Amniotic stem cell (primary cell): ENCODE data around the gene PNMA8A.
"Not testable (repeated sequence)": the region's sequence is repeated elsewhere in the genome, so short reads cannot be mapped to it uniquely, and the experiment has no call there.

Experiments used
- DNase-seq: peaks from one replicate; lab custom pipeline; 2025; lab: John Stamatoyannopoulos, UW

The PNMA8A gene

GRCh38 chr19:46471116-46471733, at the start of gene PNMA8A:
TSS of gene PNMA8A (minus strand) at chr19:46471563. CDS start at chr19:46471035, 528 bp downstream.
- DNase-seq, result no peak

- no peak for DNase-seq
These were observed 49.3 kb upstream of the PNMA8A start for GRCh38 chr19:46520616-46521015.

GRCh38 chr19:46517471-46517870, 46.1 kb upstream of the PNMA8A start:
- no peak for DNase-seq

- DNase-seq, result no peak
These were observed 44.6 kb upstream of the PNMA8A start for GRCh38 chr19:46515879-46516350.

GRCh38 chr19:46515290-46515609, 43.9 kb upstream of the PNMA8A start:
- DNase-seq, result no peak

- no peak for DNase-seq
These were observed 43.4 kb upstream of the PNMA8A start for GRCh38 chr19:46514589-46515289.

- peak; percentile 40 for DNase-seq
These were observed 42.3 kb upstream of the PNMA8A start for GRCh38 chr19:46513461-46514236.

GRCh38 chr19:46511237-46511636, 39.9 kb upstream of the PNMA8A start:
- DNase-seq, result no peak

- DNase-seq, result no peak
These were observed 36.8 kb upstream of the PNMA8A start for GRCh38 chr19:46508206-46508605.

GRCh38 chr19:46503848-46504453, 32.6 kb upstream of the PNMA8A start:
- DNase-seq, result no peak

- DNase-seq, result no peak
These were observed 31.5 kb upstream of the PNMA8A start for GRCh38 chr19:46502891-46503290.

- DNase-seq, result no peak
These were observed 28.3 kb upstream of the PNMA8A start for GRCh38 chr19:46499692-46500091.

- no peak for DNase-seq
These were observed 26.4 kb upstream of the PNMA8A start for GRCh38 chr19:46497773-46498172.

GRCh38 chr19:46496886-46497285, 25.5 kb upstream of the PNMA8A start:
- not testable (repeated sequence) for DNase-seq

- DNase-seq, result no peak
These were observed 24.9 kb upstream of the PNMA8A start for GRCh38 chr19:46496304-46496703.

- no peak for DNase-seq
These were observed 24.4 kb upstream of the PNMA8A start, which contains the start of gene PNMA8B for GRCh38 chr19:46495786-46496099. TSS of gene PNMA8B (minus strand) at chr19:46495867. CDS start at chr19:46495465, 402 bp downstream.

GRCh38 chr19:46494941-46495785, 23.8 kb upstream of the PNMA8A start:
- DNase-seq, result no peak

GRCh38 chr19:46494146-46494940, 23.0 kb upstream of the PNMA8A start:
- DNase-seq, result no peak

- DNase-seq, result no peak
These were observed 22.1 kb upstream of the PNMA8A start for GRCh38 chr19:46493236-46494145.

- DNase-seq, result no peak
These were observed 21.5 kb upstream of the PNMA8A start for GRCh38 chr19:46492841-46493235.
